Trophoblast cell (in vitro differentiated cells and primary cell): Measurements from ENCODE around the gene MGAT3.

ENCODE experiments used
- DNase-seq, 2 donors: peaks; one replicate each; pipeline ENCODE4 v3.0.0-alpha.2; 2016
- H2AFZ ChIP-seq: 2 replicates; pipeline ENCODE4 v1.6.1; 2013; ENCODE audit warnings: low read length, moderate library complexity, mild to moderate bottlenecking; ENCODE audit not compliant: insufficient read depth, poor library complexity
- H2AK5ac ChIP-seq: 2 replicates; pipeline ENCODE4 v1.6.1; 2013; ENCODE audit warnings: mild to moderate bottlenecking, low read length
- H2BK120ac ChIP-seq: 2 replicates; pipeline ENCODE4 v1.6.1; 2013; ENCODE audit warnings: low read length, mild to moderate bottlenecking, moderate library complexity; ENCODE audit not compliant: insufficient read depth, poor library complexity
- H2BK12ac ChIP-seq: 2 replicates; pipeline ENCODE4 v1.6.1; 2013; ENCODE audit warnings: mild to moderate bottlenecking, low read length, moderate library complexity
- H2BK5ac ChIP-seq: 2 replicates; pipeline ENCODE4 v1.6.1; 2013; ENCODE audit warnings: low read length, low read depth, moderate library complexity, mild to moderate bottlenecking; ENCODE audit not compliant: poor library complexity
- H3K14ac ChIP-seq: 2 replicates; pipeline ENCODE4 v1.6.1; 2013; ENCODE audit warnings: mild to moderate bottlenecking, low read length
- H3K18ac ChIP-seq: 2 replicates; pipeline ENCODE4 v1.6.1; 2013; ENCODE audit warnings: mild to moderate bottlenecking, low read length
- H3K23ac ChIP-seq: 2 replicates; pipeline ENCODE4 v1.6.1; 2013; ENCODE audit warnings: low read length
- H3K27ac ChIP-seq: 2 replicates; pipeline ENCODE4 v1.5.1; 2013; ENCODE audit warnings: low read depth, mild to moderate bottlenecking, inconsistent platforms, low read length, moderate library complexity
- H3K27me3 ChIP-seq: 2 replicates; pipeline ENCODE4 v1.6.1; 2013; ENCODE audit warnings: inconsistent platforms, mild to moderate bottlenecking, low read length, moderate library complexity; ENCODE audit not compliant: insufficient read depth
- H3K36me3 ChIP-seq, 2 experiments: 1 replicate in 1 of 2; 2 replicates in 1 of 2; pipeline ENCODE4 v1.6.1; 2013; ENCODE audit warnings: low read length in 2 of 2, mild to moderate bottlenecking in 2 of 2, moderate library complexity in 1 of 2; ENCODE audit not compliant: insufficient read depth in 2 of 2, control insufficient read depth in 1 of 2
- H3K4ac ChIP-seq: 2 replicates; pipeline ENCODE4 v1.6.1; 2013; ENCODE audit warnings: low read depth, mild to moderate bottlenecking, low read length, moderate library complexity
- H3K4me1 ChIP-seq, 2 experiments: 1 replicate in 1 of 2; 2 replicates in 1 of 2; pipeline ENCODE4 v1.6.1; 2013; ENCODE audit warnings: low read length in 2 of 2, mild to moderate bottlenecking in 2 of 2, moderate library complexity in 1 of 2; ENCODE audit not compliant: insufficient read depth in 2 of 2, control insufficient read depth in 1 of 2
- H3K4me2 ChIP-seq: 2 replicates; pipeline ENCODE4 v1.6.1; 2013; ENCODE audit warnings: inconsistent platforms, mild to moderate bottlenecking, low read length, moderate library complexity
- H3K4me3 ChIP-seq: 2 replicates; pipeline ENCODE4 v1.5.1; 2013; ENCODE audit warnings: mild to moderate bottlenecking, low read depth, low read length, inconsistent platforms
- H3K79me1 ChIP-seq: one replicate; pipeline ENCODE4 v1.6.1; 2013; ENCODE audit warnings: low read length
- H3K79me2 ChIP-seq: 2 replicates; pipeline ENCODE4 v1.6.1; 2013; ENCODE audit warnings: low read length, mild to moderate bottlenecking; ENCODE audit not compliant: control insufficient read depth, insufficient read depth, poor library complexity
- H3K9ac ChIP-seq: 2 replicates; pipeline ENCODE4 v1.6.1; 2013; ENCODE audit warnings: mild to moderate bottlenecking, low read length
- H3K9me3 ChIP-seq: 2 replicates; pipeline ENCODE4 v1.6.1; 2013; ENCODE audit warnings: low read depth, mild to moderate bottlenecking, control low read depth, inconsistent platforms, low read length; ENCODE audit not compliant: insufficient read depth
- H4K12ac ChIP-seq: 2 replicates; pipeline ENCODE4 v1.6.1; 2013; ENCODE audit warnings: low read depth, mild to moderate bottlenecking, low read length, moderate library complexity
- H4K8ac ChIP-seq: 2 replicates; pipeline ENCODE4 v1.6.1; 2013; ENCODE audit warnings: low read depth, mild to moderate bottlenecking, low read length, moderate library complexity
- H4K91ac ChIP-seq: one replicate; pipeline ENCODE4 v1.6.1; 2013; ENCODE audit warnings: low read depth, mild to moderate bottlenecking, low read length, moderate library complexity
- WGBS: extraction: QIAGEN DNeasy Blood & Tissue Kit; methylation state at CpG from one replicate; pipeline ENCODE4 v1.1.7; 2013; ENCODE audit warnings: missing lambda C conversion rate; ENCODE audit not compliant: insufficient read length, insufficient coverage; ENCODE audit errors: extremely low coverage; 5-methylcytosine and 5-hydroxymethylcytosine counted together

Gene MGAT3

GRCh38 chr22:39422101-39422500, 34.7 kb upstream of the MGAT3 start:
- no peak overlapping the region for H2BK5ac ChIP-seq
- no CpG with 5 or more reads among the region's 7 CpGs for WGBS
- no peak overlapping the region for H2AFZ ChIP-seq

GRCh38 chr22:39422721-39423120, 34.1 kb upstream of the MGAT3 start:
- DNase-seq = no peak
- H3K4me2 ChIP-seq = no peak overlapping the region
- H4K8ac ChIP-seq = no peak overlapping the region
- no peak overlapping the region for H3K18ac ChIP-seq
- no peak overlapping the region for H2AFZ ChIP-seq
- H3K27me3 ChIP-seq = no peaks in the 10 kb centered on the region
- no peak overlapping the region for H2AK5ac ChIP-seq
- no peak overlapping the region for H3K4me3 ChIP-seq
- H4K91ac ChIP-seq = no peak overlapping the region
- no peak overlapping the region for H2BK12ac ChIP-seq
- peaks cover under 1% of the 10 kb centered on the region for H3K79me2 ChIP-seq
- no CpG with 5 or more reads among the region's 6 CpGs for WGBS
- no peak overlapping the region for H3K14ac ChIP-seq
- H3K27ac ChIP-seq = no peak overlapping the region
- H3K79me1 ChIP-seq = peaks cover 2% of the 10 kb centered on the region
- no peak overlapping the region for H3K4ac ChIP-seq
- H3K9me3 ChIP-seq = no peaks in the 10 kb centered on the region
- no peak overlapping the region for H3K23ac ChIP-seq
- H2BK120ac ChIP-seq = no peak overlapping the region
- H4K12ac ChIP-seq = no peak overlapping the region
- peaks cover 40 to 47% of the 10 kb centered on the region in 2 experiments for H3K36me3 ChIP-seq
- no peak overlapping the region for H2BK5ac ChIP-seq
- peaks cover 1 to 2% of the 10 kb centered on the region in 2 experiments for H3K4me1 ChIP-seq
- no peak overlapping the region for H3K9ac ChIP-seq

More at GRCh38 chr22:39422101-39422500, 34.7 kb upstream of the MGAT3 start:
- Histone ChIP-seq H3K27me3 (no peaks in the 10 kb centered on the region), H4K8ac (no peak overlapping the region), H2BK12ac (no peak overlapping the region), H3K9ac (no peak overlapping the region), H3K23ac (no peak overlapping the region), H4K91ac (no peak overlapping the region), H3K18ac (no peak overlapping the region), H3K36me3 (peaks cover 41 to 51% of the 10 kb centered on the region in 2 experiments), H2BK120ac (no peak overlapping the region), H3K4me1 (no peaks in the 10 kb centered on the region), H3K14ac (no peak overlapping the region), H4K12ac (no peak overlapping the region), H3K4me2 (no peak overlapping the region), H2AK5ac (no peak overlapping the region), H3K79me1 (no peaks in the 10 kb centered on the region), H3K4ac (no peak overlapping the region), H3K27ac (no peak overlapping the region), H3K79me2 (no peaks in the 10 kb centered on the region), H3K4me3 (no peak overlapping the region), H3K9me3 (no peaks in the 10 kb centered on the region)
- DNase-seq = no peak

GRCh38 chr22:39423976-39424375, 32.8 kb upstream of the MGAT3 start:
- no peak overlapping the region for H2AFZ ChIP-seq
- no peaks in the 10 kb centered on the region for H3K9me3 ChIP-seq
- no peak overlapping the region for H2AK5ac ChIP-seq
- H3K27me3 ChIP-seq = no peaks in the 10 kb centered on the region
- H3K36me3 ChIP-seq = peaks cover 31 to 37% of the 10 kb centered on the region in 2 experiments
- H3K27ac ChIP-seq = no peak overlapping the region
- no peak overlapping the region for H2BK12ac ChIP-seq
- no peak overlapping the region for H3K18ac ChIP-seq
- H3K23ac ChIP-seq = no peak overlapping the region
- H3K79me1 ChIP-seq = peaks cover 10% of the 10 kb centered on the region
- no peak overlapping the region for H3K14ac ChIP-seq
- no peak overlapping the region for H4K12ac ChIP-seq
- no peak overlapping the region for H2BK120ac ChIP-seq
- H3K4ac ChIP-seq = no peak overlapping the region
- no peak for DNase-seq
- peaks cover 11 to 13% of the 10 kb centered on the region in 2 experiments for H3K4me1 ChIP-seq
- no peak overlapping the region for H4K8ac ChIP-seq
- WGBS = no CpG with 5 or more reads among the region's 3 CpGs
- no peak overlapping the region for H3K4me3 ChIP-seq
- H2BK5ac ChIP-seq = no peak overlapping the region
- H4K91ac ChIP-seq = no peak overlapping the region
- no peak overlapping the region for H3K9ac ChIP-seq
- H3K4me2 ChIP-seq = no peak overlapping the region
- H3K79me2 ChIP-seq = peaks cover 4% of the 10 kb centered on the region

GRCh38 chr22:39426380-39427043, 30.3 kb upstream of the MGAT3 start:
- Histone ChIP-seq H3K27me3 (no peaks in the 10 kb centered on the region), H2AFZ (no peak overlapping the region), H4K12ac (no peak overlapping the region), H2BK12ac (no peak overlapping the region), H3K9ac (peak overlapping the region; percentile 47), H4K8ac (no peak overlapping the region), H3K27ac (no peak overlapping the region), H2AK5ac (peak overlapping the region; percentile 32), H3K9me3 (no peaks in the 10 kb centered on the region), H3K4me3 (no peak overlapping the region), H2BK120ac (no peak overlapping the region), H4K91ac (peak overlapping the region; percentile 17), H3K4me1 (peaks cover 14 to 16% of the 10 kb centered on the region in 2 experiments), H3K36me3 (peaks cover 17 to 22% of the 10 kb centered on the region in 2 experiments), H3K23ac (no peak overlapping the region), H3K14ac (no peak overlapping the region), H3K79me1 (peaks cover 13% of the 10 kb centered on the region), H2BK5ac (no peak overlapping the region), H3K4ac (no peak overlapping the region), H3K18ac (no peak overlapping the region), H3K4me2 (no peak overlapping the region), H3K79me2 (peaks cover 5% of the 10 kb centered on the region)
- WGBS = no CpG with 5 or more reads among the region's 20 CpGs
- no peak for DNase-seq
